Keratinocyte (primary cell): ENCODE measurements around the gene XPO4. TPM values are rescaled to one million over a fixed set of nuclear protein-coding genes. Genes with fewer than 3 reads are reported as not detected.

ENCODE experiments used
- DNase-seq: peaks from one replicate; pipeline ENCODE4 v3.0.0-alpha.2; 2011; ENCODE audit warnings: low read depth, missing footprints, low spot score
- FAIRE-seq: peaks from 2 replicates; lab custom pipeline; 2011; peaks lifted over from hg19 to GRCh38; lab: Jason Lieb, UNC
- H2AFZ ChIP-seq: 2 replicates; pipeline ENCODE4 v1.6.0; 2012; ENCODE audit warnings: low read length, control low read depth, inconsistent platforms; ENCODE audit not compliant: control insufficient read depth
- H3K27ac ChIP-seq: 2 replicates; pipeline ENCODE4 v1.5.1; 2011; ENCODE audit warnings: low read length; ENCODE audit not compliant: control insufficient read depth, insufficient read depth
- H3K27me3 ChIP-seq: 3 replicates; pipeline ENCODE4 v1.6.0; 2011; ENCODE audit warnings: low read length; ENCODE audit not compliant: control insufficient read depth, insufficient read depth; ENCODE audit errors: extremely low read depth
- H3K36me3 ChIP-seq, 2 experiments: 2 replicates in 1 of 2; 3 replicates in 1 of 2; pipeline ENCODE4 v1.5.1; 2011; ENCODE audit warnings: low read length in 2 of 2, mild to moderate bottlenecking in 1 of 2; ENCODE audit not compliant: control insufficient read depth in 2 of 2, insufficient read depth in 2 of 2; ENCODE audit errors: extremely low read depth in 1 of 2
- H3K4me1 ChIP-seq: 3 replicates; pipeline ENCODE4 v1.5.1; 2011; ENCODE audit warnings: low read length; ENCODE audit not compliant: control insufficient read depth, insufficient read depth; ENCODE audit errors: extremely low read depth
- H3K4me2 ChIP-seq: 3 replicates; pipeline ENCODE4 v1.6.0; 2011; ENCODE audit warnings: low read depth, low read length; ENCODE audit not compliant: control insufficient read depth, insufficient read depth; ENCODE audit errors: extremely low read depth
- H3K4me3 ChIP-seq, 3 experiments: fragments of 200-600 bp in 1 of 3; sonication (generic) in 1 of 3; 2 replicates in 2 of 3; 3 replicates in 1 of 3; pipeline ENCODE4 v1.5.1; 2011 to 2016; ENCODE audit warnings: low read length in 3 of 3, mild to moderate bottlenecking in 3 of 3, control low read depth in 2 of 3, inconsistent platforms in 1 of 3, low read depth in 1 of 3, mixed read lengths in 1 of 3, mixed run types in 1 of 3, moderate library complexity in 1 of 3; ENCODE audit not compliant: control insufficient read depth in 2 of 3, insufficient read depth in 2 of 3; ENCODE audit errors: extremely low read depth in 1 of 3
- H3K79me2 ChIP-seq: 2 replicates; pipeline ENCODE4 v1.6.0; 2012; ENCODE audit warnings: low read length; ENCODE audit not compliant: control insufficient read depth, insufficient read depth
- H3K9ac ChIP-seq: 3 replicates; pipeline ENCODE4 v1.6.0; 2011; ENCODE audit warnings: low read length; ENCODE audit not compliant: control insufficient read depth, insufficient read depth; ENCODE audit errors: extremely low read depth
- H3K9me1 ChIP-seq: 3 replicates; pipeline ENCODE4 v1.6.0; 2011; ENCODE audit warnings: low read length; ENCODE audit not compliant: control insufficient read depth, insufficient read depth; ENCODE audit errors: extremely low read depth
- H3K9me3 ChIP-seq: 2 replicates; pipeline ENCODE4 v1.5.1; 2012; ENCODE audit warnings: low read depth, low read length; ENCODE audit not compliant: control insufficient read depth
- H4K20me1 ChIP-seq: 3 replicates; pipeline ENCODE4 v1.6.0; 2011; ENCODE audit warnings: low read length; ENCODE audit not compliant: control insufficient read depth, insufficient read depth; ENCODE audit errors: extremely low read depth
- CTCF ChIP-seq, 3 experiments: IDR thresholded peaks in 1 of 3; conservative IDR thresholded peaks in 1 of 3; optimal IDR thresholded peaks in 1 of 3; 2 replicates in 2 of 3; 3 replicates in 1 of 3; pipeline versions ENCODE3 to v1.5.1; 2011; ENCODE audit warnings: low read length in 3 of 3, mild to moderate bottlenecking in 3 of 3, moderate library complexity in 2 of 3, control low read depth in 1 of 3, inconsistent platforms in 1 of 3; ENCODE audit not compliant: insufficient read depth in 2 of 3; ENCODE audit errors: extremely low read depth in 1 of 3
- EZH2 ChIP-seq: IDR thresholded peaks from one replicate; pipeline ENCODE4 v1.6.1; 2012; ENCODE audit warnings: inconsistent platforms, mild to moderate bottlenecking, low read length, moderate library complexity
- dilution Hi-C: fragments of 300-500 bp; cut with MboI; formaldehyde crosslinking; loops from one replicate; pipeline ENCODE4 v1.7.0; 2020; ENCODE audit warnings: low sequenced_read_pairs; ENCODE audit not compliant: extremely low pct_ligation_motif_present
- polyA plus RNA-seq, 5 experiments: library from polyadenylated mRNA; depleted of rRNA in 3 of 5; stranded (reverse) in 3 of 5; stranded (forward) in 1 of 5; unstranded in 1 of 5; fragments of >200 nt; gene quantifications; 1 replicate in 1 of 5; 2 replicates in 3 of 5; 3 replicates in 1 of 5; pipeline versions ENCODE4 v1.2.1 to v1.2.3, GENCODE V29; 2011 to 2012; ENCODE audit warnings: missing spikeins in 2 of 5, low read depth in 1 of 5, low replicate concordance in 1 of 5

XPO4 gene
- polyA plus RNA-seq, 1 donor (not counting 4 experiments of a cell fraction or from before 2014, with no cell fraction given) = 16.5 TPM

DNA sequence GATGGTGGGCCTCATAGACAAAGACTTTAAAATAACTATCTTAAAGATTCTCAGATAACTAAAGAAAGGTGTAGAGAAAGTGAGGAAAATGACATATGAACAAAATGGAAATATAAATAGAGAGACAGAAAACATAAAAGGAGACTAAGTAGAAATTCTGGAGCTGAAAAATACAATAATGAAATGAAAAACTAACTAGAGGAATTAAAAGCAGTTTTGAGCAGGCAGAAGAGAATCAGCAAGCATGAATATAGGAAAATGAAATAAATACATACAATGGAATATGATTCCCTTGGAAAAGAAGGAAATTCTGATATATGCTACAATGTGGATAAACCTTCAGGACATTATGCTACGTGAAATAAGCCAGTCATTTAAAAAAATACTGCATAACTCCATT is 132.7 kb downstream of the XPO4 start:
- FAIRE-seq (no peak), DNase-seq (no peak)
- H3K36me3 ChIP-seq = no peaks in the 10 kb centered on the region
- no peaks in the 10 kb centered on the region for H3K27me3 ChIP-seq
- H3K4me3 ChIP-seq = no peak overlapping the region
- H3K79me2 ChIP-seq = peaks cover 12% of the 10 kb centered on the region
- H2AFZ ChIP-seq = no peak overlapping the region
- H3K9me1 ChIP-seq = no peaks in the 10 kb centered on the region
- no peak overlapping the region for H3K9ac ChIP-seq
- no peaks in the 10 kb centered on the region for H4K20me1 ChIP-seq
- no peaks in the 10 kb centered on the region for H3K9me3 ChIP-seq
- dilution Hi-C loops = no loop called here
- no peak overlapping the region for H3K27ac ChIP-seq
- no peak overlapping the region for H3K4me2 ChIP-seq
- H3K4me1 ChIP-seq = peaks cover 9% of the 10 kb centered on the region
- TF ChIP-seq CTCF (optimal IDR thresholded peaks at IDR 0.05 in 1 of 3, IDR thresholded peaks at IDR 0.05 in 1 of 3, conservative IDR thresholded peaks at IDR 0.05 in 1 of 3; ENCODE audit: extremely low read depth in 1 of 3, insufficient read depth in 2 of 3, low read length in 3 of 3) = no peak

GRCh38 chr13:20769091-20769490 is 133.5 kb downstream of the XPO4 start:
- H3K27me3 ChIP-seq = no peaks in the 10 kb centered on the region
- no peaks in the 10 kb centered on the region for H3K36me3 ChIP-seq
- H3K9me3 ChIP-seq = no peaks in the 10 kb centered on the region
- DNase-seq (no peak), FAIRE-seq (no peak)
- no peak overlapping the region for H3K4me3 ChIP-seq
- TF ChIP-seq EZH2 = no peak
- no peak for TF ChIP-seq CTCF (optimal IDR thresholded peaks at IDR 0.05 in 1 of 3, IDR thresholded peaks at IDR 0.05 in 1 of 3, conservative IDR thresholded peaks at IDR 0.05 in 1 of 3; ENCODE audit: extremely low read depth in 1 of 3, insufficient read depth in 2 of 3, low read length in 3 of 3)
- dilution Hi-C loops = no loop called here
- no peaks in the 10 kb centered on the region for H4K20me1 ChIP-seq
- peaks cover 12% of the 10 kb centered on the region for H3K79me2 ChIP-seq
- no peak overlapping the region for H3K9ac ChIP-seq
- H3K27ac ChIP-seq = no peak overlapping the region
- H3K4me2 ChIP-seq = no peak overlapping the region
- H3K4me1 ChIP-seq = peaks cover 9% of the 10 kb centered on the region
- H3K9me1 ChIP-seq = no peaks in the 10 kb centered on the region
- no peak overlapping the region for H2AFZ ChIP-seq
